GM12872 (cell line): ENCODE results near the gene TMEM267.

Experiments
- TF ChIP-seq, protein P1 (sequence below): IDR thresholded peaks from 3 replicates; pipeline ENCODE4 v1.5.1; 2011; ENCODE audit warnings: low read depth, mild to moderate bottlenecking, low read length, moderate library complexity; ENCODE audit not compliant: insufficient read depth

Gene TMEM267

GRCh38 chr5:43514025-43514424 lies 30.4 kb upstream of the TMEM267 start:
- TF ChIP-seq, protein P1, sequence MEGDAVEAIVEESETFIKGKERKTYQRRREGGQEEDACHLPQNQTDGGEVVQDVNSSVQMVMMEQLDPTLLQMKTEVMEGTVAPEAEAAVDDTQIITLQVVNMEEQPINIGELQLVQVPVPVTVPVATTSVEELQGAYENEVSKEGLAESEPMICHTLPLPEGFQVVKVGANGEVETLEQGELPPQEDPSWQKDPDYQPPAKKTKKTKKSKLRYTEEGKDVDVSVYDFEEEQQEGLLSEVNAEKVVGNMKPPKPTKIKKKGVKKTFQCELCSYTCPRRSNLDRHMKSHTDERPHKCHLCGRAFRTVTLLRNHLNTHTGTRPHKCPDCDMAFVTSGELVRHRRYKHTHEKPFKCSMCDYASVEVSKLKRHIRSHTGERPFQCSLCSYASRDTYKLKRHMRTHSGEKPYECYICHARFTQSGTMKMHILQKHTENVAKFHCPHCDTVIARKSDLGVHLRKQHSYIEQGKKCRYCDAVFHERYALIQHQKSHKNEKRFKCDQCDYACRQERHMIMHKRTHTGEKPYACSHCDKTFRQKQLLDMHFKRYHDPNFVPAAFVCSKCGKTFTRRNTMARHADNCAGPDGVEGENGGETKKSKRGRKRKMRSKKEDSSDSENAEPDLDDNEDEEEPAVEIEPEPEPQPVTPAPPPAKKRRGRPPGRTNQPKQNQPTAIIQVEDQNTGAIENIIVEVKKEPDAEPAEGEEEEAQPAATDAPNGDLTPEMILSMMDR: no peak

DNA sequence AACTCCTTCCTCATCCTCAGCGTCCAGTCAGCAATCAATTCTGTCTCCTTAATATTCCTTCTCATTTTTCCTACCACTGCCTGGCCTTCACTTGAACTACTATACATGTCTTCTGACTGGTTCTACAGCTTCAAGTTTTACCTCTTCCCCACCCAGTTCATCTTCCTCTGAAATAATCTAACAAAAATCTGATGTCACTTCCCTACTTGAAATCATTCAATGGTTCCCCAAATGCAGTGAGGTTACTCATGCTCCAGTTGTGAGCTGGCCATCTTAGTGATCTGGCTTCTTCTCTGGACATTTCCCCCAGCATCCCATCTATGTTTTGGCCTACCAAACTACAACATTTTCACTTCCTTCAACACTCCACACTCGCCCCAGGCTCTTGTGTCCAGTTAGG lies 14.9 kb upstream of the TMEM267 start:
- TF ChIP-seq, protein P1: no peak

DNA sequence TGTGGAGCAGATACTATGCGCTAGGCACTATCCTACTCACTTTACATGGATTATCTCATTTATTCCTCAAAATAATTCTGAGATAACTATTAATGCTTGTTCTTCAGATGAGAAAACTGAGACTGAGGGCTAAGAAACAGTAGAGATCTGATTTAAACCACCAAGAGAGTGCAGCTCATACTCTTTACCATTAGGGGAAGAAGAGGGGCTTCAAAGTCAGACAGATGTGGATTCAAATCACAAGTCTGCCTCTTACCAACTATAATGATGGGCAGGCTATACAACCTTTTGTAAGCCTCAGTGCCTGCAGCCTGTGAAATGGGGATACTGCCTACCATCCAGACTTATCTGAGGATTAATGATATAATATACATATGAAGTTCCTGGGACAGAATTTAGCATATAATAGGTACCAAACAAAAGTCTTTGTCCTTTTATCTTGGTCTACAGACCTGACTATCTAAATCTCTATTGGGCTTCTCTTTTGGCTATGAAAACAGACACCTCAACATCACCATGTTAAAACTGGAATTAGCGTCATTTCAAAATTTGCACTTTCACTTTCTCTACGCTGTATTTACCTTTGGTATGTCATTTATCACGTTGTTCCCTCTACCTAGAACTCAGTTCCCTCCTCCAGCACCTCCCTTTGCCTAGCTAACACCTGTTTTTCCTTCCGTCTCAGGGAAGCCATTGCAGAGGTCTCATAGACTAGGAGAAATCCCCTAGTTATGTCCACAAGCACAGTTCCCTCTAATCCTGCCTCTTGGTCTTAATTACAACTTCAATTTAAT lies 13.8 kb upstream of the TMEM267 start:
- TF ChIP-seq, protein P1: no peak

- TF ChIP-seq, protein P1: no peak
These were observed 7.7 kb upstream of the TMEM267 start for GRCh38 chr5:43491326-43491725.

DNA sequence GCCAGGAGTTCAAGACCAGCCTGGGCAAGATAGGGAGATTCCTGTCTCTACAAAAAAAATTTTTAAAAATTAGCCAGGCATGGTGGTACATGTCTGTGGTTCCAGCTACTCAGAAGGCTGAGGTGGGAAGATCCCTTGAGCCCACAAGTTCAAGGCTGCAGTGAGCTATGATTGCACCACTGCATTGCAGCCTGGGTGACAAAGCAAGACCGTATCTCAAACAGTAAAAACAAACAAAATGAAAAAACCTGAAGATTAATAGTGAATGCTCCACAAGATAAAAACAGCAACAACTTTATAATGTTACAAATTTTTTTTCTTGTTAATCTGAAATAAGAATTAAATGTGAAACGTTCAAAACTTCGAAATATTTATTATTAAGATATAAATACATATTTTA lies 2.7 kb upstream of the TMEM267 start:
- TF ChIP-seq, protein P1: no peak

DNA sequence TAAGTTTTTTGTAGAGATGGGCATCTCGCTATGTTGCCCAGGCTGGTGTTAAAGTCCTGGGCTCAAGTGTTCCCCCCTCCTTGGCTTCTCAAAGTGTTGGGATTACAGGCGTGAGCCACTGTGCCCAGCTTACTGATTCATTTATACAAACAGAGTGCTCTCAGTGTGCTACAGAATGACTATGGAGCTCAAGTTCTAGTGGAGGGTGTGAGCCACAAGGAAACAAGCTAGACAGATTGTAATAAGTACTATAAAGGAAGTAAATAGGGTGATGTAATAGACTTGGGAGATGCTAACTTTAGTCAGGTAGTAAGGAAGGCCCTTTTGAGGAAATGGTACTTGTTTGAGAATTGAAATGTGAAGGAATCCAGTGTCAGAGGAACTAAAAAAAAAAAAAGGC lies 1.7 kb upstream of the TMEM267 start:
- TF ChIP-seq, protein P1: no peak

DNA sequence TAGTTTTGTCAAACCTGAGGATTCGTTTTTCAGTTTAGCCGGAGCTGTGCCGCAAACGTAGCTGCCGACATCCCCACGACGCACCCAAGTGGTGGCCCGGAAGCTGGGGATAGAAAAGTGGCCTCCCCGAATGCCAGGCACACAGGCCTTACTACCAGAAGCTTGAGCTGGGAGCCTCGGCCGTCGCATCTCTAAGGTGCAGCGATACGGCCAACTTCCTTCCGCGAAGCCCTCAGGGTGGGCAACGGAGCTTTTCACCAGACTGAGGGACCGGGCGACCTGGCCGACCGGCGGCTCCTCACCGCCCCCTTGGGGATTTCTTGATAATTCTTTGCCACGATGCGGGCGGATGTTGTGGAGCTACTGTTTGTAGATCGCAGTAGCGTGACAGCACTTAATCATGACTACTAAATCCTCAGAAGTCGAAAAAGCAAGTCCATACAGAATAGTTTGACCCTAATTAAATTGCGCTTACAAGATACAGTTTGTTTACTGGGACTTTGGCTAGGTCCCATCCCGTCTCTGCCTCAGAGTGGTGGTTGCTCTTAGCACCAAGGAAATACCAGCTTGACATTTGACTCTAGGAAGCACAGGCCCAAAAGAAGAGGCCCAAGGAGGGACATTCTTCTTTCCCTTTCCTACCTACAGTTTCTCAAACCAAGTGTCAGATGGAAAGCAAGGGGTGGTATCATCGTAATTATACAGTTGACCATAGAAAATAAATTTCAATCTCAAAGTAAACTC lies 613 bp upstream of the TMEM267 start:
- TF ChIP-seq, protein P1: peak; percentile 73
